Spleen (tissue), 11 donors: Measurements from ENCODE around the gene KIFC3. TPM values are rescaled to one million over a fixed set of nuclear protein-coding genes. Genes with fewer than 3 reads are reported as not detected.

Experiments used
- DNase-seq: peaks from one replicate; pipeline ENCODE4 v3.0.0-alpha.2; 2020
- H3K27ac ChIP-seq, 8 donors: fragments of 200-600 bp; sonication (generic) in 7 of 8; 1 replicate in 4 of 8; 2 replicates in 4 of 8; pipeline versions ENCODE4 v1.5.0 to v1.8.0; 2016 to 2021; ENCODE audit warnings: inconsistent platforms in 4 of 8, mild to moderate bottlenecking in 4 of 8, moderate library complexity in 1 of 8
- H3K27me3 ChIP-seq, 7 donors: fragments of 200-600 bp; sonication (generic) in 6 of 7; replicated peaks in 1 of 7; 1 replicate in 4 of 7; 2 replicates in 3 of 7; pipeline versions ENCODE4 v1.5.0 to v1.8.0; 2016 to 2021; ENCODE audit warnings: inconsistent platforms in 3 of 7, mild to moderate bottlenecking in 1 of 7
- H3K36me3 ChIP-seq, 6 donors: fragments of 200-600 bp; sonication (generic) in 5 of 6; 1 replicate in 4 of 6; 2 replicates in 2 of 6; pipeline versions ENCODE4 v1.5.0 to v1.8.0; 2016 to 2021; ENCODE audit warnings: inconsistent platforms in 2 of 6
- H3K4me1 ChIP-seq, 6 donors: fragments of 200-600 bp; sonication (generic) in 5 of 6; 1 replicate in 3 of 6; 2 replicates in 3 of 6; pipeline versions ENCODE4 v1.5.0 to v1.8.0; 2016 to 2021; ENCODE audit warnings: inconsistent platforms in 3 of 6
- H3K4me3 ChIP-seq, 8 donors: fragments of 200-600 bp; sonication (generic) in 7 of 8; 1 replicate in 4 of 8; 2 replicates in 4 of 8; pipeline versions ENCODE4 v1.5.0 to v1.8.0; 2016 to 2021; ENCODE audit warnings: inconsistent platforms in 4 of 8, mild to moderate bottlenecking in 4 of 8, moderate library complexity in 2 of 8
- H3K9me3 ChIP-seq, 8 donors: fragments of 200-600 bp; sonication (generic) in 7 of 8; 1 replicate in 4 of 8; 2 replicates in 4 of 8; pipeline versions ENCODE4 v1.5.0 to v1.8.0; 2016 to 2021; ENCODE audit warnings: inconsistent platforms in 4 of 8
- POLR2A ChIP-seq, 3 donors: fragments of 450-650 bp; IDR thresholded peaks; one replicate each; pipeline ENCODE4 v1.5.1; 2017; ENCODE audit warnings: antibody characterized with exemption in 3 of 3, mild to moderate bottlenecking in 1 of 3
- POLR2AphosphoS5 ChIP-seq, 3 donors: sonication (generic); formaldehyde crosslinking; IDR thresholded peaks; one replicate each; pipeline ENCODE4 v1.5.1; 2017; ENCODE audit warnings: antibody characterized with exemption in 3 of 3
- WGBS, 5 donors: extraction: QIAGEN DNeasy Blood & Tissue Kit in 3 of 5; methylation state at CpG; one replicate each; pipeline versions ENCODE4 v1.1.5 to v1.1.7; 2013 to 2018; 5-methylcytosine and 5-hydroxymethylcytosine counted together
- intact Hi-C: fragments of 100-400 bp; cut with DNase I; formaldehyde crosslinking; loops from one replicate; pipeline ENCODE4 v1.15.0; 2023; ENCODE audit warnings: low total_unique reads
- polyA plus RNA-seq, 3 donors: library from polyadenylated mRNA; stranded (reverse); fragments of 200-250 nt; gene quantifications; one replicate each; pipeline ENCODE4 v1.2.1, GENCODE V29; 2013
- total RNA-seq, 7 donors: library from RNA; depleted of rRNA in 3 of 7; stranded (reverse); fragments of >200 nt in 3 of 7; fragmentation: NEBNext Ultra II Directional in 4 of 7; extraction: Animal tissue kit (Norgen Biotek cat#: 25700) in 4 of 7; gene quantifications; one replicate each; pipeline versions ENCODE4 v1.1.0 to v1.2.1, GENCODE V29; 2016 to 2021
- TF ChIP-seq, protein P1 (sequence below), 11 experiments: fragments of 200-600 bp in 7 of 11; fragments of 450-650 bp in 4 of 11; sonication (generic) in 4 of 11; IDR thresholded peaks in 8 of 11; conservative IDR thresholded peaks in 3 of 11; 1 replicate in 7 of 11; 2 replicates in 4 of 11; pipeline versions ENCODE4 v1.4.0 to v1.8.0; 2016 to 2021; ENCODE audit warnings: antibody characterized with exemption in 11 of 11, inconsistent platforms in 4 of 11, mild to moderate bottlenecking in 1 of 11
- donor health status: healthy with polysubstance abuse.
- donor health status: DM: no; HTN: no; CAD: no; lungs with moderate emphysema.
- donor health status: DM: no; HTN: no; CAD: no.
- donor health status: Bipolar disorder and iron deficiency.
- donor health status: healthy.
- donor health status: DM: no; HTN: no; CAD: no.
- donor health status: DM: yes; HTN: yes; CAD: no.

The KIFC3 gene
- total and polyA plus RNA-seq, 10 donors, result 4.6 to 61.5 (median 42.6) TPM

DNA sequence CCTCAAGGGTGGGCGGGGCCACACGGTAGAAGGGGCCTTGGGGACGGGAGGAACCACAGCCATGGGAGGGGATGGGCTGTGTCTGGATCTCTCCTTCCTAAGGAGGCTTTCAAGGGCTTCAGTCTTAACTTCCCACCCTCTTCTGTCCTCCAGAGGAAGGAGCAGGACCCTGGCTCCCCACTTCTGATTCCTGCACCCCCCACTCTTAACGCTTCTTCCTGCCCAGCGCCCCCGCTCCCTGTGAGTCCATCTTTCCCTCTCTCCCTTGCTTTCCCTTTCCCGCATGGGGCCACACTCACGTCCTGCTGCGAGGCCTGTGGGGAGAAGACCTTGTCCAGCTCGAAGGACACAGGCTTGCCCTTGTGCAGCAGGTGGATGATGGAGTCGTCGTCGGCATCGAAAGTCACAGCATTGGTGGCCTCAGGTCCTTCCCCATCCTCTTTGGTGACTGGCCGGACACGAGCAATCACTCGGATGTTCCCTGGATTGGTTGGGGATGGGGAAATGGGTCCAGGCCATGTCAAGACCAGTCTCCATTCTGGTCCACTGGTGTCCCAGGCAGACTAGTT, 37.0 kb downstream of the KIFC3 start:
- TF ChIP-seq, protein P1, sequence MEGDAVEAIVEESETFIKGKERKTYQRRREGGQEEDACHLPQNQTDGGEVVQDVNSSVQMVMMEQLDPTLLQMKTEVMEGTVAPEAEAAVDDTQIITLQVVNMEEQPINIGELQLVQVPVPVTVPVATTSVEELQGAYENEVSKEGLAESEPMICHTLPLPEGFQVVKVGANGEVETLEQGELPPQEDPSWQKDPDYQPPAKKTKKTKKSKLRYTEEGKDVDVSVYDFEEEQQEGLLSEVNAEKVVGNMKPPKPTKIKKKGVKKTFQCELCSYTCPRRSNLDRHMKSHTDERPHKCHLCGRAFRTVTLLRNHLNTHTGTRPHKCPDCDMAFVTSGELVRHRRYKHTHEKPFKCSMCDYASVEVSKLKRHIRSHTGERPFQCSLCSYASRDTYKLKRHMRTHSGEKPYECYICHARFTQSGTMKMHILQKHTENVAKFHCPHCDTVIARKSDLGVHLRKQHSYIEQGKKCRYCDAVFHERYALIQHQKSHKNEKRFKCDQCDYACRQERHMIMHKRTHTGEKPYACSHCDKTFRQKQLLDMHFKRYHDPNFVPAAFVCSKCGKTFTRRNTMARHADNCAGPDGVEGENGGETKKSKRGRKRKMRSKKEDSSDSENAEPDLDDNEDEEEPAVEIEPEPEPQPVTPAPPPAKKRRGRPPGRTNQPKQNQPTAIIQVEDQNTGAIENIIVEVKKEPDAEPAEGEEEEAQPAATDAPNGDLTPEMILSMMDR (IDR thresholded peaks at IDR 0.05 in 8 of 11, conservative IDR thresholded peaks at IDR 0.05 in 3 of 11), result no peak
- TF ChIP-seq POLR2AphosphoS5 (IDR thresholded peaks at IDR 0.05), result no peak
- no peak for TF ChIP-seq POLR2A (IDR thresholded peaks at IDR 0.05)
- H3K4me3 ChIP-seq, result no peak overlapping the region
- no peaks in the 10 kb centered on the region for H3K27me3 ChIP-seq
- H3K27ac ChIP-seq, result no peak overlapping the region
- peaks cover 0 to 87% (median 14%) of the 10 kb centered on the region in 6 donors for H3K36me3 ChIP-seq
- no peaks in the 10 kb centered on the region for H3K9me3 ChIP-seq
- intact Hi-C loops, result no loop called here
- no peak for DNase-seq
- no peaks in the 10 kb centered on the region for H3K4me1 ChIP-seq
- 89 to 95% (median 91%) methylated on average over 17 of the region's 17 CpGs for WGBS, 5 donors

DNA sequence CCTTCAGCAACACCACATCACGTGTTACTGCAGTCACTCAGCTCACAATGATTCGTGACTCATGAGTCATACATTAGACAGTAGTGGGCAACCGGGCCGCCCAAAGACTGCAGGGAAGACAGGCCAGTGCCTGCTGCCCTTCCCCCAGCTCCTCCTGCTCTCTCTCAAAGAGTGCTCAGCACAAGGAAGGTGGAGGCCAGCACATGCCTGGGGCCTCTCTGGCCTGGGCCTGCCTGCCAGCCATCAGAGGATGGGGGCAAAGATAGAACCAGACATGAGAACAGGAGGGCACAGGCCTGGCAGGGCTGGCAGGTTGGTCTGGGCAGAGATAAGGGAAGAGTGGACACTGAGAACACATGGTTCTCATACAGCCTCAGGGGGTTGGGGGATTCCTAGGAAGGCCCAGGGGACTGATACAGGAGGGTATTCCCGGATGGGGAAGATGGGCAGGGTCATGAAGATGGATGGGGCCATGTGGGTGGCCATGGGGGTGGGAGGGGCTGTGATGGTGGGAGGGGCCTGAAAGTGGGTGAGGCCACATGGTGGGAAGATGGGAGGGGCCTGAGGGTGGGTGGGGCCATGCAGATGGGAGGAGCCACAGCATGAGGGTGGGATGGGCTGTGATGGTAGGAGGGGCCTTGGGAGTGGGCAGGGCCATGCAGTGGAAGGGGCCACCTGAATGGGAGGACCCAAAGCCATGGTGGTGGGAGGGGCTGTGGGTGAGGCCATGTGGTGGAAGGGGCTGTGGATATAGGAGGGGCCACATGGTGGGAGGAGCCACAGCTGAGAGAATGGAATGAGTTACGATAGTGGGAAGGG, 37.7 kb downstream of the KIFC3 start:
- no peak overlapping the region for H3K4me3 ChIP-seq
- H3K27me3 ChIP-seq, result no peaks in the 10 kb centered on the region
- TF ChIP-seq POLR2AphosphoS5 (IDR thresholded peaks at IDR 0.05) (no peak), POLR2A (IDR thresholded peaks at IDR 0.05) (no peak)
- TF ChIP-seq, protein P1 (IDR thresholded peaks at IDR 0.05 in 8 of 11, conservative IDR thresholded peaks at IDR 0.05 in 3 of 11), result no peak
- DNase-seq, result no peak
- H3K27ac ChIP-seq, result no peak overlapping the region
- intact Hi-C loops, result no loop called here
- no peaks in the 10 kb centered on the region for H3K4me1 ChIP-seq
- H3K36me3 ChIP-seq, result peaks cover 0 to 87% (median 8%) of the 10 kb centered on the region in 6 donors
- WGBS, 5 donors, result 67 to 83% (median 75%) methylated on average over 6 of the region's 6 CpGs
- H3K9me3 ChIP-seq, result no peaks in the 10 kb centered on the region

DNA sequence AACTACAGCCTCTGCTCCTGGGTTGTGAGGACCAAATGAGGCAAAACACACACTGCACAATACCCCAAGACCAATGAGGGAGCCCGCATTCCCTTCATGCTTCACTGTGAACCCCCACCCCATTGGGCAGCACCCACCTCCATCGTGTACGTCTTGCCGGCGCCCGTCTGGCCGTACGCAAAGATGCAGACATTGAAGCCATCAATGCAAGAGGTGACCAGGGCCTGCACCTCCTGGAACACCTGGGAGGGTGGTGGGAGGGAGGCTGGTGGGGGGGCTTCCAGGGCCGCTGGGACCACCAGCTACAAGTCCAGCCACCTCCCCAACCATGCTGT, 38.3 kb downstream of the KIFC3 start:
- intact Hi-C loops, result no loop called here

More for the DNA sequence above, 38.3 kb downstream of the KIFC3 start:
- Histone ChIP-seq H3K4me1 (peaks cover 0 to under 1% (median 0%) of the 10 kb centered on the region in 6 donors), H3K9me3 (no peaks in the 10 kb centered on the region), H3K36me3 (peaks cover 0 to 87% (median 3%) of the 10 kb centered on the region in 6 donors), H3K27ac (no peak overlapping the region), H3K27me3 (no peaks in the 10 kb centered on the region), H3K4me3 (no peak overlapping the region)
- WGBS, 5 donors, result 94 to 96% (median 94%) methylated on average over 9 of the region's 9 CpGs
- TF ChIP-seq POLR2AphosphoS5 (IDR thresholded peaks at IDR 0.05) (no peak), POLR2A (IDR thresholded peaks at IDR 0.05) (no peak)
- TF ChIP-seq, protein P1 (IDR thresholded peaks at IDR 0.05 in 8 of 11, conservative IDR thresholded peaks at IDR 0.05 in 3 of 11), result no peak
- no peak for DNase-seq
